GM10266 (cell line): ENCODE results near the gene COPS4.
"Not testable (repeated sequence)": the region's sequence is repeated elsewhere in the genome, so short reads cannot be mapped to it uniquely, and the experiment has no call there.

Experiments used
- DNase-seq: peaks from one replicate; pipeline ENCODE4 v3.0.0; 2012; ENCODE audit errors: extremely low spot score
- TF ChIP-seq, protein P1 (sequence below): IDR thresholded peaks from 2 replicates; pipeline ENCODE4 v1.5.1; 2012; ENCODE audit warnings: mild to moderate bottlenecking, low read depth; ENCODE audit not compliant: control insufficient read depth, insufficient read depth; ENCODE audit errors: missing control alignments

COPS4 gene

GRCh38 chr4:83075311-83076095, 40.5 kb downstream of the COPS4 start:
- no peak for DNase-seq
- TF ChIP-seq, protein P1, sequence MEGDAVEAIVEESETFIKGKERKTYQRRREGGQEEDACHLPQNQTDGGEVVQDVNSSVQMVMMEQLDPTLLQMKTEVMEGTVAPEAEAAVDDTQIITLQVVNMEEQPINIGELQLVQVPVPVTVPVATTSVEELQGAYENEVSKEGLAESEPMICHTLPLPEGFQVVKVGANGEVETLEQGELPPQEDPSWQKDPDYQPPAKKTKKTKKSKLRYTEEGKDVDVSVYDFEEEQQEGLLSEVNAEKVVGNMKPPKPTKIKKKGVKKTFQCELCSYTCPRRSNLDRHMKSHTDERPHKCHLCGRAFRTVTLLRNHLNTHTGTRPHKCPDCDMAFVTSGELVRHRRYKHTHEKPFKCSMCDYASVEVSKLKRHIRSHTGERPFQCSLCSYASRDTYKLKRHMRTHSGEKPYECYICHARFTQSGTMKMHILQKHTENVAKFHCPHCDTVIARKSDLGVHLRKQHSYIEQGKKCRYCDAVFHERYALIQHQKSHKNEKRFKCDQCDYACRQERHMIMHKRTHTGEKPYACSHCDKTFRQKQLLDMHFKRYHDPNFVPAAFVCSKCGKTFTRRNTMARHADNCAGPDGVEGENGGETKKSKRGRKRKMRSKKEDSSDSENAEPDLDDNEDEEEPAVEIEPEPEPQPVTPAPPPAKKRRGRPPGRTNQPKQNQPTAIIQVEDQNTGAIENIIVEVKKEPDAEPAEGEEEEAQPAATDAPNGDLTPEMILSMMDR: no peak

- no peak for DNase-seq
These were observed 45.6 kb downstream of the COPS4 start for GRCh38 chr4:83080561-83080960.

GRCh38 chr4:83082777-83083176, 47.8 kb downstream of the COPS4 start:
- DNase-seq: no peak
- TF ChIP-seq, protein P1: no peak

More at GRCh38 chr4:83080561-83080960, 45.6 kb downstream of the COPS4 start:
- TF ChIP-seq, protein P1: no peak

DNA sequence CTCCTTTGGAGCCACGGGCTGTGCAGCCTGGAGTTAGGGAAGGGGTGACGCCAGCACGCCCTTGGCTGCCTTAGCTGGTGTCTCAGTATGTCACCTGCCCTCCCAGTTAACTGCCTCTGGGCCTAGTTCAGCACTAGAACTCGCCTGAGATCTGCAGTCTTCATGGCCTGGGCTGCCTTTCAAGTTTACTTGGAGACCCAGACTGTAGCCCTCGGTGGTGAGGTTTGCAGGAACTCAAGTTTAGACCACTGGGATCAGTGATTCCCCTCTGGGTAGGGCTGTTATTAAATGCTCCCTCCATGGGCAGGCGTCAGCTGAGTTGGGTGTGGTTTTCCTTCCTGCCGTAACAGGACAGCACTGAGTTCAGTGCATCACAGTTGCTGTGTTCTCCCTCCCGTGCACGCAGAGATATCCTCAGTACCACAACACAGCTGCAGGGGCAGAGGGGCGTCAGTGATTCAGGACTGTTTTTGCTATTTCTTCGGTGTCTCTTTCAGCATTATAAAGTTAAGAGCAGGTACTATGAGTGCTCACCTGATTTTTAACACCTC, 49.0 kb downstream of the COPS4 start:
- no peak for DNase-seq
- TF ChIP-seq, protein P1: no peak

DNA sequence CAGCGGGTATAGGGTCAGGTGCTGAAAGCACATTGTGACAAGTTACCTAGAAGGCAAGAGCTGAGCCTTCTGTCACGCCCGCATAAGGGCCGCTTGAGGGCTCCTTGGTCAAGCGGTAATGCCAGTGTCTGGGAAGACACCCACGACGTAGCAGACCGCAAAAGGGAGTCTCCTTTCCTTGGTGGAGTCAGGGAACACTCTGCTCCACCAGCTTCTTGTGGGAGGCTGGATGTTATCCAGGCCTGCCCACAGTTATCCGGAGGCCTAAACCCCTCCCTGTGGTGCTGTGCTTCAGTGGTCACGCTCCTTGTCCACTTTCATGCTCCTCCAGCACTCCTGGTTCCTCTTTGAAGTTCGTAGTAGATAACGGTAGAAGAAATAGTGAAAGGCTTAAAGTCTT, 50.0 kb downstream of the COPS4 start:
- not testable (repeated sequence) for DNase-seq

DNA sequence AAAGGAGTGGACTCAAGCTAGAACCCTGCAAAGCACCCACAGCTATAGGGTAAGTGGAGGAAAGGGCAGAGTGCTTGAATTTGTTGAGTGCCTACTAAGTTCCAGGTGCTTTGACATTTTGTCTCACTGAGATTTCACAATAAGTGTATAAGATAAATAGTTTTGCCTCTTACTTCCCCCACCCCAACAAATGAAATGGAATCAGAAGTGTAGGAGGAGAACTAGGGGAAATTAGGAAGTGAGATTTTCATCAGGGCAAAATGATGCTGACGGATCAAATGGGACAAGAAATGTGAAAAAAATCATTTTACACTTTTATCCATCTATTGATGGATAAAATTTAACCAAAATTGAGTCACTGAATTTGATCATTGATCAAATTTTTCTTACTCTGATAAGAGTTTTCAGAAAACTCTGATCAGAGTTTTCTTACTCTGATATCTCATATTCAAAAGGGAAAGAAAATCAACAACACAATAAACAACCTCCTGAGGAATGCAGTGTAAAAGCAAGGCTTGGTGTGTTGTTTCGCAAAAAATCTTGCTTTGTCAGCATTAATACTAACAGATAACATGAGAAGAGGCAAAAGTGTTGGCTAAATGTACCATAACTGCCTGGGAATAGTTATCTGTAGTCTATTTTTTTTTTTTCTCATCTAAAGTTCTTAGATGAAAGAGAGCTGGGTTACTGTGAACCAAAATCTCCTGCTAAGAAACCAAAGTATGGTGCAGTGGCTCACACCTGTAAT, 54.6 kb downstream of the COPS4 start:
- no peak for DNase-seq
- TF ChIP-seq, protein P1: no peak

GRCh38 chr4:83093060-83093640, 58.2 kb downstream of the COPS4 start:
- TF ChIP-seq, protein P1: no peak
- DNase-seq: no peak
